IMR-90 (cell line): Measurements from ENCODE around the gene MRAP2. TPM values are rescaled to one million over a fixed set of nuclear protein-coding genes. Genes with fewer than 3 reads are reported as not detected.
"Not testable (repeated sequence)": the region's sequence is repeated elsewhere in the genome, so short reads cannot be mapped to it uniquely, and the experiment has no call there.

Experiments used
- ATAC-seq: fragments of 200-7000 bp; cut with Tn5 transposase; 2 replicates; pipeline ENCODE4 v1.9.1; 2020; ENCODE audit warnings: low read depth, mild to moderate bottlenecking, moderate library complexity
- BruUV-seq: library from RNA; stranded (reverse); fragments of 400-500 nt; replicated peaks from 2 replicates; lab custom pipeline; 2021; lab: Mats Ljungman, UMichigan
- CTCF ChIA-PET: fragments of 300-600 bp; formaldehyde crosslinking; extraction: SDS; loops from one replicate; lab custom pipeline; 2021; ENCODE audit warnings: antibody characterized with exemption; lab: Yijun Ruan, JAX
- POLR2A ChIA-PET: fragments of 300-600 bp; sonication (Branson Sonifier 250); formaldehyde crosslinking; loops from one replicate; lab custom pipeline; 2022; ENCODE audit warnings: antibody characterized with exemption; ENCODE audit not compliant: unreplicated experiment; lab: Charles Lee
- DNase-seq: peaks from one replicate; pipeline ENCODE4 v3.0.0; 2013
- H2AFZ ChIP-seq: replicated peaks from 2 replicates; pipeline ENCODE3; 2013; ENCODE audit warnings: low read length, mild to moderate bottlenecking; ENCODE audit not compliant: poor library complexity
- H2AK5ac ChIP-seq: 2 replicates; pipeline ENCODE4 v1.6.1; 2013; ENCODE audit warnings: low read depth, low read length, inconsistent platforms
- H2AK9ac ChIP-seq: replicated peaks from 2 replicates; pipeline ENCODE3; 2013; ENCODE audit warnings: mild to moderate bottlenecking, low read depth, low read length, moderate library complexity; ENCODE audit not compliant: poor library complexity
- H2BK120ac ChIP-seq: 2 replicates; pipeline ENCODE4 v1.6.1; 2013; ENCODE audit warnings: low read depth, low read length, inconsistent platforms
- H2BK15ac ChIP-seq: 3 replicates; pipeline ENCODE4 v1.6.1; 2013; ENCODE audit warnings: low read depth, low read length, inconsistent platforms
- H2BK20ac ChIP-seq: 2 replicates; pipeline ENCODE4 v1.6.1; 2013; ENCODE audit warnings: low read depth, mild to moderate bottlenecking, inconsistent platforms, low read length, moderate library complexity
- H2BK5ac ChIP-seq: 2 replicates; pipeline ENCODE4 v1.6.1; 2013; ENCODE audit warnings: mild to moderate bottlenecking, low read depth, low read length, inconsistent platforms; ENCODE audit not compliant: poor library complexity, severe bottlenecking
- H3K14ac ChIP-seq: replicated peaks from 2 replicates; pipeline ENCODE4 v1.6.1; 2013; ENCODE audit warnings: low read depth, low read length, inconsistent platforms
- H3K18ac ChIP-seq: 2 replicates; pipeline ENCODE4 v1.6.1; 2013; ENCODE audit warnings: low read depth, low read length, control low read depth
- H3K23ac ChIP-seq: 2 replicates; pipeline ENCODE4 v1.6.1; 2013; ENCODE audit warnings: low read depth, low read length, inconsistent platforms
- H3K27ac ChIP-seq: 2 replicates; pipeline ENCODE4 v1.5.1; 2013; ENCODE audit warnings: mild to moderate bottlenecking, control low read depth, low read length; ENCODE audit not compliant: insufficient read depth
- H3K27me3 ChIP-seq: 2 replicates; pipeline ENCODE4 v1.6.1; 2013; ENCODE audit warnings: low read length; ENCODE audit not compliant: control insufficient read depth, insufficient read depth
- H3K36me3 ChIP-seq: 2 replicates; pipeline ENCODE4 v1.6.1; 2013; ENCODE audit warnings: low read length, mixed read lengths; ENCODE audit not compliant: control insufficient read depth, insufficient read depth
- H3K4ac ChIP-seq: 2 replicates; pipeline ENCODE4 v1.6.1; 2013; ENCODE audit warnings: low read depth, low read length, inconsistent platforms
- H3K4me1 ChIP-seq: 2 replicates; pipeline ENCODE4 v1.6.1; 2013; ENCODE audit warnings: low read length, mixed read lengths; ENCODE audit not compliant: control insufficient read depth, insufficient read depth
- H3K4me2 ChIP-seq: 2 replicates; pipeline ENCODE4 v1.6.1; 2013; ENCODE audit warnings: low read depth, mild to moderate bottlenecking, control low read depth, low read length, moderate library complexity
- H3K4me3 ChIP-seq: 2 replicates; pipeline ENCODE4 v1.5.1; 2013; ENCODE audit warnings: low read depth, mild to moderate bottlenecking, control low read depth, low read length, moderate library complexity; ENCODE audit not compliant: insufficient read depth
- H3K56ac ChIP-seq: 2 replicates; pipeline ENCODE4 v1.6.1; 2013; ENCODE audit warnings: low read length, inconsistent platforms; ENCODE audit not compliant: insufficient read depth; ENCODE audit errors: extremely low read depth
- H3K79me1 ChIP-seq, 2 experiments: 2 replicates each; pipeline ENCODE4 v1.6.1; 2013; ENCODE audit warnings: low read length in 2 of 2, inconsistent platforms in 1 of 2, low read depth in 1 of 2
- H3K9ac ChIP-seq: 2 replicates; pipeline ENCODE4 v1.6.1; 2013; ENCODE audit warnings: low read depth, low read length, control low read depth
- H3K9me1 ChIP-seq: 2 replicates; pipeline ENCODE4 v1.6.1; 2013; ENCODE audit warnings: low read length, inconsistent platforms; ENCODE audit not compliant: insufficient read depth
- H3K9me3 ChIP-seq: 2 replicates; pipeline ENCODE4 v1.6.1; 2013; ENCODE audit warnings: low read length; ENCODE audit not compliant: control insufficient read depth, insufficient read depth
- H4K20me1 ChIP-seq: 2 replicates; pipeline ENCODE4 v1.6.1; 2013; ENCODE audit warnings: low read length, inconsistent platforms; ENCODE audit not compliant: insufficient read depth
- H4K5ac ChIP-seq: 2 replicates; pipeline ENCODE4 v1.6.1; 2013; ENCODE audit warnings: mild to moderate bottlenecking, low read depth, low read length, control low read depth
- H4K8ac ChIP-seq, 2 experiments: 2 replicates each; pipeline ENCODE4 v1.6.1; 2013; ENCODE audit warnings: low read depth in 2 of 2, low read length in 2 of 2, control low read depth in 1 of 2, inconsistent platforms in 1 of 2
- H4K91ac ChIP-seq: 2 replicates; pipeline ENCODE4 v1.6.1; 2013; ENCODE audit warnings: low read depth, low read length, inconsistent platforms; ENCODE audit not compliant: insufficient read depth
- CHD1 ChIP-seq: IDR thresholded peaks from 2 replicates; pipeline ENCODE4 v1.6.1; 2012; ENCODE audit warnings: low read depth, low read length, improper control_type of control experiment
- USF2 ChIP-seq: fragments of 150-350 bp; IDR thresholded peaks from 2 replicates; pipeline ENCODE4 v1.6.1; 2017; ENCODE audit warnings: mild to moderate bottlenecking, antibody characterized with exemption, low read length, low read depth
- WGBS, 2 experiments: methylation state at CpG; one replicate each; pipeline versions ENCODE4 v1.1.5 to v1.1.7; 2013; ENCODE audit warnings: missing lambda C conversion rate in 2 of 2; ENCODE audit not compliant: insufficient read length in 1 of 2; ENCODE audit errors: extremely low coverage in 2 of 2; 5-methylcytosine and 5-hydroxymethylcytosine counted together
- dilution Hi-C: fragments of 300-500 bp; cut with HindIII; formaldehyde crosslinking; loops from one replicate; pipeline ENCODE4 v1.14.3; 2018; ENCODE audit warnings: low sequenced_read_pairs; ENCODE audit not compliant: unreplicated experiment
- in situ Hi-C: fragments of 300-500 bp; cut with MboI; formaldehyde crosslinking; loops from 3 replicates; pipeline ENCODE4 v1.14.3; 2019; ENCODE audit warnings: low sequenced_read_pairs, inconsistent platforms, mixed read lengths
- intact Hi-C: fragments of 100-400 bp; cut with micrococcal nuclease; formaldehyde crosslinking; loops from 2 replicates; pipeline ENCODE4 v1.10.0; 2022
- polyA plus RNA-seq, 3 experiments: library from polyadenylated mRNA; depleted of rRNA; stranded (reverse); fragments of >200 nt; gene quantifications; 2 replicates each; pipeline ENCODE4 v1.2.3, GENCODE V29; 2012; ENCODE audit warnings: low replicate concordance in 1 of 3
- total RNA-seq: library from RNA; depleted of rRNA; stranded (reverse); fragments of >200 nt; gene quantifications from 2 replicates; pipeline ENCODE4 v1.2.3, GENCODE V29; 2012

The MRAP2 gene
- total and polyA plus RNA-seq, 2 of the 4 experiments (the other 2 are of a cell fraction): 0.03 TPM; not detected in 1

GRCh38 chr6:84103029-84103428 lies 69.5 kb downstream of the MRAP2 start:
- intact Hi-C loops: no loop called here
- H3K56ac ChIP-seq: no peak overlapping the region
- POLR2A ChIA-PET: no interaction called here
- H3K4me3 ChIP-seq: no peak overlapping the region
- no peak overlapping the region for H2AFZ ChIP-seq
- no peak overlapping the region for H3K27ac ChIP-seq
- DNase-seq: peak; percentile 24
- H4K91ac ChIP-seq: no peak overlapping the region
- no peak overlapping the region for H2BK20ac ChIP-seq
- no peak overlapping the region for H2BK120ac ChIP-seq
- H3K9me1 ChIP-seq: no peaks in the 10 kb centered on the region
- no peaks in the 10 kb centered on the region for H3K9me3 ChIP-seq
- no peak overlapping the region for H2BK5ac ChIP-seq
- no peaks in the 10 kb centered on the region for H3K79me1 ChIP-seq
- in situ Hi-C loops: no loop called here
- CTCF ChIA-PET: no interaction called here
- no peak overlapping the region for H3K4me2 ChIP-seq
- no peak overlapping the region for H3K9ac ChIP-seq
- no peak overlapping the region for H4K8ac ChIP-seq
- H2AK5ac ChIP-seq: no peak overlapping the region
- no peaks in the 10 kb centered on the region for H3K36me3 ChIP-seq
- no peaks in the 10 kb centered on the region for H4K20me1 ChIP-seq
- ATAC-seq: no peak
- no peaks in the 10 kb centered on the region for H3K4me1 ChIP-seq
- H3K23ac ChIP-seq: no peak overlapping the region
- no peaks in the 10 kb centered on the region for H3K27me3 ChIP-seq
- WGBS, 2 experiments: 0% methylated on average over 1 of the region's 1 CpG; no CpG with 5 or more reads in 1 of the 2 experiments
- BruUV-seq: no TSS peak
- dilution Hi-C loops: no loop called here
- no peak overlapping the region for H3K18ac ChIP-seq
- H3K14ac ChIP-seq: no peak overlapping the region
- no peak overlapping the region for H2BK15ac ChIP-seq
- no peak overlapping the region for H3K4ac ChIP-seq
- TF ChIP-seq USF2 (no peak), CHD1 (no peak)
- no peak overlapping the region for H2AK9ac ChIP-seq
- no peak overlapping the region for H4K5ac ChIP-seq

- H4K91ac ChIP-seq, H3K27me3 ChIP-seq, H4K8ac ChIP-seq, H4K5ac ChIP-seq, H3K27ac ChIP-seq, H3K4me3 ChIP-seq, H3K4me2 ChIP-seq, H3K14ac ChIP-seq, H2BK120ac ChIP-seq, H3K23ac ChIP-seq, H2AK9ac ChIP-seq, intact Hi-C loops, H3K36me3 ChIP-seq, H3K56ac ChIP-seq, CTCF ChIA-PET, BruUV-seq, H2AFZ ChIP-seq, H3K9ac ChIP-seq, H2BK15ac ChIP-seq, POLR2A ChIA-PET, H3K18ac ChIP-seq, H3K9me1 ChIP-seq, in situ Hi-C loops, H3K4me1 ChIP-seq, H2BK5ac ChIP-seq, H4K20me1 ChIP-seq, H2BK20ac ChIP-seq, ATAC-seq, H3K4ac ChIP-seq, H2AK5ac ChIP-seq, dilution Hi-C loops, H3K79me1 ChIP-seq, H3K9me3 ChIP-seq: not testable (repeated sequence)
- peak; percentile 24 for DNase-seq
- no CpG with 5 or more reads among the region's 3 CpGs for WGBS, 2 experiments
Observed at GRCh38 chr6:84105215-84105924, 71.8 kb downstream of the MRAP2 start.
